ENCODE results near the gene NRIP2. TPM values are rescaled to one million over a fixed set of nuclear protein-coding genes. Genes with fewer than 3 reads are reported as not detected.

NRIP2 gene
- total RNA-seq, 1 donor from 2014 or later: 1.2 TPM

DNA sequence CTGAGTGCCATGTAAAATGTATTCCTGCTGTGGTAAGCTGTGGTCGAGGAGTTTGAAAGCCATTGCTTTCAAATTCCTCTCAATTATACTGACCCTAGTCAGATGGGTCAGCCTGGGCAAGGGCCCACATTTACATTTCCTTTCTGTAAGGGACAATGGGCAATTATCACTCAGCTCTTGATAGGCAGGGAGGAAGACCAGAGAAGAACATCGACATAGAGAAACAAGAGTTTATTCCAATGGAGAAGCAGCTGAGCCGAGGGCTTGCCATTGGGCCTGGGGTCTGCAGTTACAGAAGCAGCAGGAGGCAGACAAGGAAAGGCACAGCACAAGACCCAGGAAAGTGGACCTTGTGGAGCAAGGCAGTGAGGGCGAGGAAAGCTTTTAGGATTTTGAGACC is 9.7 kb downstream of the NRIP2 start:
- Histone ChIP-seq H3K4me3 (no peak overlapping the region), H3K36me3 (peaks cover 0 to 91% of the 10 kb centered on the region in 2 donors), H3K4me1 (no peaks in the 10 kb centered on the region), H3K27me3 (no peaks in the 10 kb centered on the region), H3K9me3 (no peaks in the 10 kb centered on the region), H3K27ac (no peak overlapping the region)
- intact Hi-C loops (cut with DNase I): no loop called here
- no peak for DNase-seq (ENCODE audit: extremely low spot score in 2 of 2)
- TF ChIP-seq POLR2A (IDR thresholded peaks at IDR 0.05) (no peak), POLR2AphosphoS5 (IDR thresholded peaks at IDR 0.05; ENCODE audit: insufficient read depth in 1 of 2, low read depth in 1 of 2) (no peak)
- TF ChIP-seq, protein P1, sequence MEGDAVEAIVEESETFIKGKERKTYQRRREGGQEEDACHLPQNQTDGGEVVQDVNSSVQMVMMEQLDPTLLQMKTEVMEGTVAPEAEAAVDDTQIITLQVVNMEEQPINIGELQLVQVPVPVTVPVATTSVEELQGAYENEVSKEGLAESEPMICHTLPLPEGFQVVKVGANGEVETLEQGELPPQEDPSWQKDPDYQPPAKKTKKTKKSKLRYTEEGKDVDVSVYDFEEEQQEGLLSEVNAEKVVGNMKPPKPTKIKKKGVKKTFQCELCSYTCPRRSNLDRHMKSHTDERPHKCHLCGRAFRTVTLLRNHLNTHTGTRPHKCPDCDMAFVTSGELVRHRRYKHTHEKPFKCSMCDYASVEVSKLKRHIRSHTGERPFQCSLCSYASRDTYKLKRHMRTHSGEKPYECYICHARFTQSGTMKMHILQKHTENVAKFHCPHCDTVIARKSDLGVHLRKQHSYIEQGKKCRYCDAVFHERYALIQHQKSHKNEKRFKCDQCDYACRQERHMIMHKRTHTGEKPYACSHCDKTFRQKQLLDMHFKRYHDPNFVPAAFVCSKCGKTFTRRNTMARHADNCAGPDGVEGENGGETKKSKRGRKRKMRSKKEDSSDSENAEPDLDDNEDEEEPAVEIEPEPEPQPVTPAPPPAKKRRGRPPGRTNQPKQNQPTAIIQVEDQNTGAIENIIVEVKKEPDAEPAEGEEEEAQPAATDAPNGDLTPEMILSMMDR (IDR thresholded peaks at IDR 0.05): no peak

- Histone ChIP-seq H3K4me1 (no peaks in the 10 kb centered on the region), H3K27me3 (no peaks in the 10 kb centered on the region), H3K36me3 (peaks cover 0 to 86% of the 10 kb centered on the region in 2 donors), H3K9me3 (no peaks in the 10 kb centered on the region), H3K4me3 (no peak overlapping the region), H3K27ac (no peak overlapping the region)
- DNase-seq (ENCODE audit: extremely low spot score in 2 of 2): no peak
- no peak for TF ChIP-seq POLR2AphosphoS5 (IDR thresholded peaks at IDR 0.05; ENCODE audit: insufficient read depth in 1 of 2, low read depth in 1 of 2)
- TF ChIP-seq, protein P1 (IDR thresholded peaks at IDR 0.05): no peak
- no peak for TF ChIP-seq POLR2A (IDR thresholded peaks at IDR 0.05)
- intact Hi-C loops (cut with DNase I): no loop called here
Measured at GRCh38 chr12:2824541-2824940, 10.3 kb downstream of the NRIP2 start.

DNA sequence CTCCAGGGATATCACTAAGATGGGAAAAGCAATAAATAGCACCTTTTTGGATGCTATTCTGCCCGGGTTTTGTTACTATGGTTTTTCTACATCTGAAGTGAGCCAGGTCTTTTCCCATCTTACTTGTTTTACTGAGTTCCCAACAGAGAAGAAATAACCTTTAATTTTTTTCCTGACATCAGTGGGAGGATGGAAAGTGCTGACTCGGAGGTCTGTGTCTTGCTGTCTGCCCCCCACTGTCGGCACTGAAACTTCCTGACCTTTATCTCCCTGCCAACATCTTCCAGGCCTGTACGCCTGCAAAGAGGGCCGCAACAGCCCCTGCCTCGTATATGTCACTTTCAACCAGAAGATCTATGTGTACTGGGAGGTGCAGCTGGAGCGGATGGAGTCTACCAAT is 11.4 kb downstream of the NRIP2 start:
- no peak overlapping the region for H3K4me3 ChIP-seq
- H3K9me3 ChIP-seq: no peaks in the 10 kb centered on the region
- no peak for TF ChIP-seq POLR2AphosphoS5 (IDR thresholded peaks at IDR 0.05; ENCODE audit: insufficient read depth in 1 of 2, low read depth in 1 of 2)
- TF ChIP-seq, protein P1 (IDR thresholded peaks at IDR 0.05): no peak
- no peak for TF ChIP-seq POLR2A (IDR thresholded peaks at IDR 0.05)
- DNase-seq (ENCODE audit: extremely low spot score in 2 of 2): no peak
- H3K27ac ChIP-seq: no peak overlapping the region
- no peaks in the 10 kb centered on the region for H3K27me3 ChIP-seq
- H3K36me3 ChIP-seq: peaks cover 0 to 84% of the 10 kb centered on the region in 2 donors
- H3K4me1 ChIP-seq: no peaks in the 10 kb centered on the region
- intact Hi-C loops (cut with DNase I): no loop called here

DNA sequence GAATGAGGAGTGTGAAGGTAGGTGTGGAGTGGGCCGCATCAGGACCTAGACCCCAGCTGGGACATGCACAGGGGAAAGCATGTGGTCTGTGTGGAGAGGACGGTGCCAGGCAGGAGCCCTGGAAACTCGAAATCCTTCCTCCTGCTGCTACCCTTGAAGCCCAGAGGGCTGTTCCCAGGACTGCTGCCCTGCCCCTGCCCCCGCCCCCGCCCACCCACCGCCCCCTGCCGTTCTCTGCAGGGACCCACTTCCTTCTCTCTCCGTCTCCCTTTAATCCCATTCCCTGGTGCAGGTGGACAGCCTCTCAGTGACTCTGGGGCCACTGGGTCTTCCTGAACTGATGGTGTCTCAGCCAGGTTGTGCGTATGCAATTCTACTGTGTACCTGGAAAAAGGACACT is 14.4 kb downstream of the NRIP2 start:
- no peaks in the 10 kb centered on the region for H3K27me3 ChIP-seq
- no peak for TF ChIP-seq POLR2A (IDR thresholded peaks at IDR 0.05)
- TF ChIP-seq POLR2AphosphoS5 (IDR thresholded peaks at IDR 0.05; ENCODE audit: insufficient read depth in 1 of 2, low read depth in 1 of 2): no peak
- TF ChIP-seq, protein P1 (IDR thresholded peaks at IDR 0.05): no peak
- no peak overlapping the region for H3K4me3 ChIP-seq
- H3K36me3 ChIP-seq: peaks cover 0 to 63% of the 10 kb centered on the region in 2 donors
- H3K27ac ChIP-seq: no peak overlapping the region
- intact Hi-C loops (cut with DNase I): no loop called here
- no peaks in the 10 kb centered on the region for H3K9me3 ChIP-seq
- DNase-seq (ENCODE audit: extremely low spot score in 2 of 2): no peak
- peaks cover 2% of the 10 kb centered on the region for H3K4me1 ChIP-seq

- no peak for TF ChIP-seq POLR2A (IDR thresholded peaks at IDR 0.05)
- TF ChIP-seq, protein P1 (IDR thresholded peaks at IDR 0.05): no peak
- TF ChIP-seq POLR2AphosphoS5 (IDR thresholded peaks at IDR 0.05; ENCODE audit: insufficient read depth in 1 of 2, low read depth in 1 of 2): no peak
- intact Hi-C loops (cut with DNase I): no loop called here
- H3K36me3 ChIP-seq: peaks cover 0 to 57% of the 10 kb centered on the region in 2 donors
Measured at GRCh38 chr12:2819810-2820209, 15.0 kb downstream of the NRIP2 start.

More at GRCh38 chr12:2819810-2820209, 15.0 kb downstream of the NRIP2 start:
- no peak for DNase-seq (ENCODE audit: extremely low spot score in 2 of 2)
- no peak overlapping the region for H3K27ac ChIP-seq
- H3K9me3 ChIP-seq: no peaks in the 10 kb centered on the region
- H3K4me3 ChIP-seq: no peak overlapping the region
- H3K4me1 ChIP-seq: peaks cover 8% of the 10 kb centered on the region
- H3K27me3 ChIP-seq: no peaks in the 10 kb centered on the region
